CD4-positive, alpha-beta T cell (primary cell): ENCODE data around the gene PTPRK. TPM values are rescaled to one million over a fixed set of nuclear protein-coding genes. Genes with fewer than 3 reads are reported as not detected.

Experiments
- ATAC-seq: fragments of 200-7000 bp; cut with Tn5 transposase; one replicate; pipeline ENCODE4 v1.10.0; 2022; ENCODE audit warnings: mild to moderate bottlenecking; ENCODE audit not compliant: poor library complexity
- CTCF ChIA-PET: fragments of 350-600 bp; sonication (Branson Sonifier 250); formaldehyde crosslinking; loops from one replicate; lab custom pipeline; 2021; ENCODE audit warnings: antibody characterized with exemption, inconsistent platforms; lab: Charles Lee
- POLR2A ChIA-PET: fragments of 350-600 bp; sonication (Branson Sonifier 250); formaldehyde crosslinking; loops from one replicate; lab custom pipeline; 2021; ENCODE audit warnings: antibody characterized with exemption, inconsistent platforms; lab: Charles Lee
- DNase-seq, 14 experiments: peaks; one replicate each; pipeline ENCODE4 v3.0.0-alpha.2; 2013 to 2020; ENCODE audit warnings: mixed read lengths in 2 of 14
- H3K27ac ChIP-seq, 2 donors: one replicate each; pipeline versions ENCODE4 v1.5.1 to v1.7.0; 2013; ENCODE audit warnings: low read length in 2 of 2, low read depth in 1 of 2, mild to moderate bottlenecking in 1 of 2
- H3K27me3 ChIP-seq, 2 experiments: 1 replicate in 1 of 2; 2 replicates in 1 of 2; pipeline versions ENCODE4 v1.6.1 to v1.7.0; 2013; ENCODE audit warnings: low read length in 2 of 2, control low read depth in 1 of 2, mild to moderate bottlenecking in 1 of 2, moderate library complexity in 1 of 2; ENCODE audit not compliant: insufficient read depth in 2 of 2, control insufficient read depth in 1 of 2
- H3K36me3 ChIP-seq: one replicate; pipeline ENCODE4 v1.6.1; 2013; ENCODE audit warnings: low read length, control low read depth; ENCODE audit not compliant: insufficient read depth
- H3K4me1 ChIP-seq: one replicate; pipeline ENCODE4 v1.6.1; 2013; ENCODE audit warnings: low read length, control low read depth; ENCODE audit not compliant: insufficient read depth
- H3K4me3 ChIP-seq: one replicate; pipeline ENCODE4 v1.5.1; 2013; ENCODE audit warnings: mild to moderate bottlenecking, low read length, moderate library complexity
- H3K9me3 ChIP-seq, 2 experiments: 1 replicate in 1 of 2; 2 replicates in 1 of 2; pipeline versions ENCODE4 v1.6.1 to v1.7.0; 2013; ENCODE audit warnings: low read length in 2 of 2, mild to moderate bottlenecking in 2 of 2, control low read depth in 1 of 2, moderate library complexity in 1 of 2; ENCODE audit not compliant: control insufficient read depth in 1 of 2, insufficient read depth in 1 of 2
- H3K27ac Mint-ChIP-seq: one replicate; pipeline ENCODE4 v1.8.0; 2020; ENCODE audit warnings: mixed read lengths
- H3K27me3 Mint-ChIP-seq: one replicate; pipeline ENCODE4 v1.8.0; 2021; ENCODE audit warnings: mixed read lengths
- H3K36me3 Mint-ChIP-seq: one replicate; pipeline ENCODE4 v1.8.0; 2021; ENCODE audit warnings: low read depth, mixed read lengths
- H3K4me1 Mint-ChIP-seq: one replicate; pipeline ENCODE4 v1.8.0; 2021; ENCODE audit warnings: low read depth, mixed read lengths
- H3K4me3 Mint-ChIP-seq: one replicate; pipeline ENCODE4 v1.8.0; 2020; ENCODE audit warnings: mild to moderate bottlenecking, mixed read lengths
- H3K9me3 Mint-ChIP-seq: one replicate; pipeline ENCODE4 v1.8.0; 2020; ENCODE audit warnings: mixed read lengths
- intact Hi-C, 2 experiments: fragments of 100-400 bp; cut with DNase I in 1 of 2; cut with micrococcal nuclease in 1 of 2; formaldehyde crosslinking; loops; one replicate each; pipeline versions ENCODE4 v1.15.1 to v1.9.0; 2023 to 2025; cut with DNase I, micrococcal nuclease
- total RNA-seq, 174 experiments: library from RNA in 2 of 174; stranded (reverse) in 2 of 174; gene quantifications; one replicate each; pipeline ENCODE4 v1.2.3 and lab custom pipeline; 2021 to 2026
- TF ChIP-seq, protein P1 (sequence below): fragments of 200-600 bp; IDR thresholded peaks from one replicate; pipeline ENCODE4 v1.8.0; 2022; ENCODE audit warnings: antibody characterized with exemption, mild to moderate bottlenecking

Gene PTPRK
- total RNA-seq, 2 experiments from 2014 or later: 8.4 to 10.3 TPM

DNA sequence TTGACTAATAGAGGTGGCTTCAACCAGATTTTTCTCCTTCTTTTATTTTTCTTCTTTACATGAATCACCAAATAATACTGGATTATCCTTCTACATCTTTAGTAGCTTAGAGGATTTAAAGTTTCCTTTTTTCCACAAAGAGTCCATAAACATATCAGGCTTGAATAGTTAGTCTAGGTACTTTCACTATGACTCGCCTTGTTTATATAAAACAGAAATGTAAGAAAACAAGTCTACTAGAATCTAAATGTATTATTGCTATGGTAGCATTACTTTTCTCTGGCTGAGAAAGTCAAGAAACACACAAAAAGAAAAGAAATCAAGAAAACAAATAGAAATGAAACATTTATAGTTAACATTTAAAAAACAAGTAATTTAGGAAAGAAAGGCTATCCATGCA lies 215.2 kb downstream of the PTPRK start:
- no peaks in the 10 kb centered on the region for H3K36me3 ChIP-seq
- no peaks in the 10 kb centered on the region for H3K27me3 ChIP-seq
- TF ChIP-seq, protein P1, sequence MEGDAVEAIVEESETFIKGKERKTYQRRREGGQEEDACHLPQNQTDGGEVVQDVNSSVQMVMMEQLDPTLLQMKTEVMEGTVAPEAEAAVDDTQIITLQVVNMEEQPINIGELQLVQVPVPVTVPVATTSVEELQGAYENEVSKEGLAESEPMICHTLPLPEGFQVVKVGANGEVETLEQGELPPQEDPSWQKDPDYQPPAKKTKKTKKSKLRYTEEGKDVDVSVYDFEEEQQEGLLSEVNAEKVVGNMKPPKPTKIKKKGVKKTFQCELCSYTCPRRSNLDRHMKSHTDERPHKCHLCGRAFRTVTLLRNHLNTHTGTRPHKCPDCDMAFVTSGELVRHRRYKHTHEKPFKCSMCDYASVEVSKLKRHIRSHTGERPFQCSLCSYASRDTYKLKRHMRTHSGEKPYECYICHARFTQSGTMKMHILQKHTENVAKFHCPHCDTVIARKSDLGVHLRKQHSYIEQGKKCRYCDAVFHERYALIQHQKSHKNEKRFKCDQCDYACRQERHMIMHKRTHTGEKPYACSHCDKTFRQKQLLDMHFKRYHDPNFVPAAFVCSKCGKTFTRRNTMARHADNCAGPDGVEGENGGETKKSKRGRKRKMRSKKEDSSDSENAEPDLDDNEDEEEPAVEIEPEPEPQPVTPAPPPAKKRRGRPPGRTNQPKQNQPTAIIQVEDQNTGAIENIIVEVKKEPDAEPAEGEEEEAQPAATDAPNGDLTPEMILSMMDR: no peak
- H3K4me1 ChIP-seq: no peaks in the 10 kb centered on the region
- Mint-ChIP-seq H3K36me3 (no peaks in the 10 kb centered on the region), H3K27ac (no peak overlapping the region), H3K4me3 (no peak overlapping the region), H3K4me1 (peaks cover 4% of the 10 kb centered on the region), H3K27me3 (no peaks in the 10 kb centered on the region), H3K9me3 (peaks cover 3% of the 10 kb centered on the region)
- no peaks in the 10 kb centered on the region for H3K9me3 ChIP-seq
- CTCF ChIA-PET: no interaction called here
- ATAC-seq (no peak), DNase-seq (no peak)
- H3K4me3 ChIP-seq: no peak overlapping the region
- intact Hi-C loops: no loop called here
- no peak overlapping the region for H3K27ac ChIP-seq
- POLR2A ChIA-PET: no interaction called here

DNA sequence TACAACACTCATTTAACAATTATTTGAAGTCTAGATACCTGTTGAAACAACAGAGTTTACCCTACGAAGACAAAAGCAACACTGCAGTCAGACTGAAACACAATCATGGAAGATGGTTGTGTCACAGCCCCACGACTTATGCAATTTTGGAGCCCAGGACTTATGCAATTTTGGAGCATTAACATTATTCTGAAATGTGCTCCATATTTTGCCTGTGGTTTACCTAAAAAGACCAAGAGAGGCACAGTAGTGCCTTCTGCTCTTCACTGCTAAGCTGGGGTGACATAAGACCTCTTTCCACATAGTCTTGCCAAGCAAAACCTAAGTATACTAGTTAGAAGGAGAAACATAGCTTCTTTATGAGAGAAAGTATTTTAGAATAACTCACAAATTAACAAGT lies 216.5 kb downstream of the PTPRK start:
- H3K4me3 Mint-ChIP-seq: no peak overlapping the region
- POLR2A ChIA-PET: interaction anchor here (0.5 kb wide), 1 partner anchor 72 kb away, joined by 4 read pairs; no protein-coding TSS in a partner anchor
- no peak overlapping the region for H3K4me3 ChIP-seq
- H3K27me3 ChIP-seq: no peaks in the 10 kb centered on the region
- TF ChIP-seq, protein P1: no peak
- H3K9me3 Mint-ChIP-seq: peaks cover 3% of the 10 kb centered on the region
- ATAC-seq (no peak), DNase-seq (no peak)
- no peaks in the 10 kb centered on the region for H3K9me3 ChIP-seq
- intact Hi-C loops: no loop called here
- CTCF ChIA-PET: no interaction called here
- H3K27me3 Mint-ChIP-seq: no peaks in the 10 kb centered on the region
- H3K36me3 Mint-ChIP-seq: no peaks in the 10 kb centered on the region
- H3K36me3 ChIP-seq: no peaks in the 10 kb centered on the region
- no peaks in the 10 kb centered on the region for H3K4me1 ChIP-seq
- no peak overlapping the region for H3K27ac ChIP-seq
- peaks cover 4% of the 10 kb centered on the region for H3K4me1 Mint-ChIP-seq
- no peak overlapping the region for H3K27ac Mint-ChIP-seq

DNA sequence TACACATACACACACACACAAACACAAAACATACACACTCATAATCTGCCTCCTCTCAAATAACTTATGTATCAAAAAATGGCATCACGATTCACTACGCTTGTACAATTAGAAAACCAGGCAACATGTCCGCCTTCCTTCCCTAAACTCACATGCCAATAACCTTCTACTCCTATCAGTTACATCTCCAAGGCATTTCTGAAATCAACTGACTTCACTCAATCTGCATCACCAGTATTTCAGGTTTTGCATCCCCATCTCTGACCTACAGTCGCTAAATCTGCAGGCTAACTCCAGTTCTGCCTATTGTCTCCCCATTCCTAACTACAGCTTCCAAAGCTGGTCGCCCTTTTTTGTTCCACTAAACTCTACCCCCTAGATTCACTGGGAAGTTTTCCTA lies 217.5 kb downstream of the PTPRK start:
- POLR2A ChIA-PET: no interaction called here
- peaks cover 4% of the 10 kb centered on the region for H3K4me1 Mint-ChIP-seq
- TF ChIP-seq, protein P1: no peak
- Histone ChIP-seq H3K27ac (no peak overlapping the region), H3K36me3 (no peaks in the 10 kb centered on the region), H3K27me3 (no peaks in the 10 kb centered on the region), H3K4me3 (no peak overlapping the region), H3K4me1 (no peaks in the 10 kb centered on the region), H3K9me3 (no peaks in the 10 kb centered on the region)
- H3K9me3 Mint-ChIP-seq: peaks cover 3% of the 10 kb centered on the region
- no peaks in the 10 kb centered on the region for H3K27me3 Mint-ChIP-seq
- CTCF ChIA-PET: no interaction called here
- no peak overlapping the region for H3K4me3 Mint-ChIP-seq
- ATAC-seq (no peak), DNase-seq (no peak)
- no peak overlapping the region for H3K27ac Mint-ChIP-seq
- H3K36me3 Mint-ChIP-seq: no peaks in the 10 kb centered on the region
- intact Hi-C loops: no loop called here
